GM18951 (cell line): ENCODE results near the gene GRHPR.

Source experiments
- POLR2A ChIP-seq: IDR thresholded peaks from 4 replicates; pipeline ENCODE4 v1.6.1; 2011; ENCODE audit warnings: mild to moderate bottlenecking; ENCODE audit not compliant: insufficient read length, insufficient read depth; ENCODE audit errors: extremely low read depth
- in situ Hi-C: fragments of 300-500 bp; cut with MboI; formaldehyde crosslinking; loops from one replicate; pipeline ENCODE4 v1.12.0; 2022; ENCODE audit warnings: low sequenced_read_pairs, mixed read lengths, inconsistent platforms; ENCODE audit not compliant: unreplicated experiment

GRHPR gene

DNA sequence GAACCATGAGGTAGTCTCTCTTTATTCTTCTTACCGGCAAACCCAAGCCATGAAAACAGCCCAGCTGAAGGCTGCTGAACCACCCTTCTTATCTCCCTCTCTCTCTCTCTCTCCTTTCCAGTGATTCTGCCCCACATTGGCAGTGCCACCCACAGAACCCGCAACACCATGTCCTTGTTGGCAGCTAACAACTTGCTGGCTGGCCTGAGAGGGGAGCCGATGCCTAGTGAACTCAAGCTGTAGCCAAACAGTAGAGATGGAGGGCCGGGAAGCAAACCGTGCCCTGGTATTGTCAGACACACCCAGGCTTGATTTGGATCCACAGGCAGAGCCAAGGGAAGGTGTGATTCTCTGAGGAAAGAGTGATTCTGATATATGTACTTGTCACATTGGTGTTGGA is 14.0 kb downstream of the GRHPR start:
- no peak for TF ChIP-seq POLR2A
- in situ Hi-C loops, result no loop called here

DNA sequence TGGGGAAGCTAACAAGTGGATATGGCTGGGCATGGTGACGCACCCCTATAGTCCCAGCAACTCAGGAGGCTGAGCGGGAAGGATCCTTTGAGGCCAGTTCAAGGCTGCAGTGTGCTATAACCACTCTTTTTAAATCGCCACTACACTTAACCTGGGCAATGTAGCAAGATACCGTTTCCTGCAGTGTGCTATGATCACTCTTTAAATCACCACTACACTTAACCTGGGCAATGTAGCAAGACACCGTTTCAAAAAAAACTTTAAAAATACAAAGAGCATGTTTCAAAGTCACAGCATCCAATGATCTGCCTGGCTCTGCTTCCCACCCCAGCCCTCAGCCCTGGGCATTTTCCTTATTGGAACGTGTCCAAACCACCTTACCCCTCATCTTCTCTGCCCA is 14.5 kb downstream of the GRHPR start:
- TF ChIP-seq POLR2A, result no peak
- in situ Hi-C loops, result no loop called here

DNA sequence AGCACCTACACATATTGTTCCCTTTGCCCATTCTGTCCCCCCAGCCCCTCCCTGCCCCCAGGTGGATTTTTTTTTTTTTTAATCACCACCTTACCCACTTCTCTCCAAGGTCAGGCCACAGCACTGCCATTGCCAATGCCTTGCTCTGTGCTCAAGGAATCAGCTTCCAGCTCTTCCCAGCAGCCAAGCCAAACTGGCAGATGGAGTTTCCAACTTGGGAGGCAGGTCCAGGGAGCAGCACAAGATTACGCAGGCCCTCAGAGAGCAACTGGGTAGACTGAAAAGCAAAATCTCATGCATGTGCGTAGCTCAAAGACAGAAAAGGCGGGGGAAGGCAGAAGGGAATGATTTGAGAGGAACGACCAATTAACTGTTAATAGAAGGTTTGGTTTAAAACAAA is 15.1 kb downstream of the GRHPR start:
- in situ Hi-C loops, result no loop called here
- TF ChIP-seq POLR2A, result no peak

DNA sequence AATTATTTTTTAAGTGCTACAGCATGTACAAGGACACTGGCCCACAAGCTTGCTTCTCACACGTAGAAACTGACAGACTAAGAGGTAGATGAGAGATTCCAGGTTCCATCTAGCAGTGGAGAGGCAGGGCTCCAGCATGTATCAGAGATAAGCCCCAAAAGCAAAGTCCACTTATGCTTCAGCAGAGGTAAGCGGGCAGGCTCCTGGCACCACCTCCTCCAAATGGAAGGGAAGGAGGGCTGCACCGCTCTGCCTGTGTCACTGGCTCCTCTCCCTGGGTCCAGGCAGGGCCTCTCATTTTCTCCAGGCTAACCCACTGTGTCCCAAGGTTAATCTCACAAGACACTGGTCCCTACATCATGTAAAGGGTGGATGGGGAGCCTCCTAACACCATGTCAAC is 15.9 kb downstream of the GRHPR start:
- TF ChIP-seq POLR2A, result no peak
- in situ Hi-C loops, result no loop called here

DNA sequence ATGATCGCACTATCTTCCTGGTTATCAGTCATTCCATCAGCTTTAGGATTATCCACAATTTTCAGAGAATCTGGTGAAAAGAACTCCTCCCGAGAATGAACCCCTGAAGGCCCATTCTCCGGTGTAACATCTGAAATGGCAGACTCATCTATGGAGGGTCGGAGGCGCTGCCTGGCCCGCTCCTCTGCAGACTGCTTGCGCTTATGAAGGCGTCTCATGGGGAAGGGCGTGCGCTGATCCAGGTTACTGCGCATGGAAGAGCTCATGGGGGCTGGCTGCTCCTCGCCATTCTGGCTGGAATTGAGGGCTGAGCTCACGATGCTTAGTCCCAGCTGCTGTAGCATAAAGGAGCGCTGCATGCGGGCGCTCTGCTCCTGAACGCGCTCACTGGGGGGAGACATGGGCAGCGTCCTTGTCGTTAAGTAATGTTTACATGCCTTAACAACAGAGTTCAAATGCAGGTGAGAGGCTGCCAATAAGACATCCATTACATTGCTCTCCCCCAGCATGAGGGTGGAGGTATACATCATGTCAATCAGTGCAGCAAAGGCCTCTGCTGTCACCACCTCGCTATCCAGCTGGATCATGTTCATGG is 19.4 kb downstream of the GRHPR start:
- in situ Hi-C loops, result no loop called here
- no peak for TF ChIP-seq POLR2A

DNA sequence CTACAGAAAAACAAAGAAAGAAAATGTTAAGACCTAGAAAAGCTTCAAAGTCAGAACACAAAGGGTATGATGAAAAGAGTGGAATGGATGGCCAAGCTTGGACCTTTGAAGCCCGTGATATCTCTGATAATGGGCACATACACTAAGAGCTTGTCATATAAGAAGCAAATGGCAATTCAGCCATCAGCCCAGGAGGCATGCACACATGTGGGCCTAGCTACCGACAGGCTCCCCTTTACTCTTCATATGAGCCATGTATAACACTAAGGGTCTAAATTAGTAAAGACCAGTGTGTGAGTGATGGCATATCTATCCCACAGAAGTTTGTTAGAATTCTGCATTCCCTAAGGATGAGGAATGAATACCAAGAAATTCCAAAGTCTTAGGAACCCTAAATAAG is 20.1 kb downstream of the GRHPR start:
- no peak for TF ChIP-seq POLR2A
- in situ Hi-C loops, result no loop called here

DNA sequence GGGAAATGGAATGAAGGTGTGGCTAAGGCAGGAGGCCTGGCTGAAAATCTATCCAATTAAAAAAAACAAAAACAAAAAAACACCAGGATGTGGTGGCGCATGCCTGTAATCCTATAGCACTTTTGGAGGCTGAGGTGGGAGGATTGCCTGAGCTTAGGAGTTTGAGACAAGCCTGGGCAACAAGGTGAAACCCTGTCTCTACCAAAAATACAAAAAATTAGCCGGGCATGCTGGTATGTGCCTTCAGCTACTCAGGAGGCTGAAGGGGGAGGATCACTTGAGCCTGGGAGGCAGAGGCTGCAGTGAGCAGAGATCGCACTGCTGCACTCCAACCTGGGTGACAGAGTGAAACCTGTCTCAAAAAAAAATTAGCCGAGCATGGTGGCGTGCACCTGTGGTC is 21.1 kb downstream of the GRHPR start:
- in situ Hi-C loops, result no loop called here

DNA sequence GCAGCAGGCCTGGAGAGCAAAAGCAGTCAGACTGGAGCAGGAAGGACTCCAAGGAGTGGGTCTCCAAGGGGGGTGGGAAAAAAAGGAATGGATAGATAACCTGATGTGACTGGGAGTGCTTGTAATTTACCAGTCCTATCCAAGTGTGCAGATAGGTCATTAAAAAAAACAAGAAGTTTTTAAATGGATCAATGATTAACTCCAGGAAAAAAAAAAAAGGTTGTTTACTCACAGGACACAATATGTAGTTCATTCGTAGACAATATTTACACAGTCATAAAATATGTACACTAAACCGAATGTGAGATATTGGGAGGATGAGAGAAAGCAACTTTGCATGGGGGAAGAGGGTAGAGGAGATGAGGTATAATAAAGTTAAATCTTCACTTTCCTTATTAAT is 22.4 kb downstream of the GRHPR start:
- in situ Hi-C loops, result no loop called here
- TF ChIP-seq POLR2A, result no peak

More for the DNA sequence above, 21.1 kb downstream of the GRHPR start:
- no peak for TF ChIP-seq POLR2A

DNA sequence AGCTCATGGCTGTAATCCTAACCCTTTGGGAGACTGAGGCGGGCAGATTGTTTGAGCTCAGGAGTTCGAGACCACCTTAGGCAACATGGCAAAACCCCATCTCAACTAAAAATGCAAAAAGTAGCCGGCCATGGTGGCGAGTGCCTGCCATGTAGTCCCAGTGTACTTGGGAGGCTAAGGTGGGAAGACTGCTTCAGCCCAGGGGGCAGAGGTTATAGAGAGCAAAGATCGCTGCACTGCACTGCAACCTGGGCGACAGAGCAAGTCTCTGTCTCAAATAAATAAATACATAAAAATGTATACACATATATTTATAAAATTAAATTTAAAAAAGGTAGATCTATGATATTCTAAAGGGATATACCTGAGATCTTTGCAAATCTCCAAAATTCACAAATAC is 23.3 kb downstream of the GRHPR start:
- in situ Hi-C loops, result no loop called here
- no peak for TF ChIP-seq POLR2A

DNA sequence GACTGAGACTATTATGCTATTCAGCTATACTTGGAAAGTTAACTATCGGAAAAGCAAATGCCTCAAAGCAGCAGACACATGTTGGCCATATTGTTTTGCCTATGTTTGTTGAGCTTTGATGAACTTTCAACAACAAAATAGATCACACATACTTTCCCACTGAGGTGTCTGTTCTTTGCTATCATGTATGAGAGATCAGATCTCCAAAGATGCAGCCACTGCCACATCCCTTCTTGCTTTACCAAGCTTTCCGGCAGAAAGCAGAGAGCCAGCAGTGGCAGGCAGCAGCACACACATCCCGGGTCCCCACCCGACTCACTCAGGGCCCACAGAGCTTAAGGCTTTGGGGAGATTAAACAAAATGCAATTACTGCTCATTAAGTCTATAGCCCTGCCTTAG is 23.9 kb downstream of the GRHPR start:
- no peak for TF ChIP-seq POLR2A
- in situ Hi-C loops, result no loop called here

DNA sequence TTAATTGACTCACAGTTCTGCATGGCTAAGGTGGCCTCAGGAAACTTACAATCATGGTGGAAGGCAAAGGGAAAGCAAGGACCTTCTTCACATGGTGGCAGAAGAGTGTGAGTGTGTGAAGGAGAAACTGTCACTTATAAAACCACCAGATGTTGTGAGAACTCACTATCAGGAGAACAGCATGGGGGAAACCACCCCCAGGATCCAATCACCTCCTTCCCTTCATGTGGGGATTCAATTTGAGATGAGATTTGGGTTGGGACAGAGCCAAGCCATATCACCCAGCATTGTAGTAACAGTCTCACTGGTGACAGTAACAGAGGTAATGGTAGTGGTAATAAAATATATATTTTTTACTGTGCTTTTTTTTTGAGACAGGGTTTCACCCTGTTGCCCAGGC is 24.6 kb downstream of the GRHPR start:
- no peak for TF ChIP-seq POLR2A
- in situ Hi-C loops, result no loop called here

DNA sequence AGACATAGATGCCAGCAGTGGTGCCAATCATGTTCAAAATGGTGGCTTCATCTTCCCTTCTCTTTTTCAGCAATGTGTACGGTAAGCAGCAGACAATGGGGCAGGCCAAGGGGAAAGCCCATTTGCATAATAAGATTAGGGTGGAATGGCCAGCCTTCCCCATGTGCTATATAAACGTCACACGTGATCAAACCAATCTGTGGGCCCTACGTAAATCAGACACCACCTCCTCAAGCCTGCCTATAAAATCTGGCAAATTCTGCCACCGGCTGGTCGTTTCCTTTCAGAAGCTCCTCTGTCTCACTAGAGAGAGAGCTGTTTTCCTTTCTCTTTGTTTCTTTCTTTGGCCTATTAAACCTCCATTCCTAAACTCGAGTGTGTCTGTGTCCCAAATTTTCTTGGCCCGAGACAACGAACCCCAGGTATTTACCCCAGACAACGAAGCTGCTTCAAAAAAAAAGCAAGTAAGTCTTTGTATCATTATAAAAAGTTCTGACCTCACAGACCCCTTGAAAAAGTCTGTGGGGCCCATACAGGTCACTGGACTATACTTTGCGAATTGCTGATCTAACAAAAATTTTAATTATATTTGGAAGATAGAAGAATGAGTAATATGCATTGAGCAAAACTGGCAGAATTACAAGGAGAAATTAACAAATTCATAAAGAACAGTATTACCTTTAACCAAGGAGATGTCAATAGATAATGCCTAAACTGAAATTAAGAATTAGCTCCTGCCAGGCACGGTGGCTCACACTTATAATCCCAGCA is 27.6 kb downstream of the GRHPR start:
- in situ Hi-C loops, result no loop called here
- no peak for TF ChIP-seq POLR2A

DNA sequence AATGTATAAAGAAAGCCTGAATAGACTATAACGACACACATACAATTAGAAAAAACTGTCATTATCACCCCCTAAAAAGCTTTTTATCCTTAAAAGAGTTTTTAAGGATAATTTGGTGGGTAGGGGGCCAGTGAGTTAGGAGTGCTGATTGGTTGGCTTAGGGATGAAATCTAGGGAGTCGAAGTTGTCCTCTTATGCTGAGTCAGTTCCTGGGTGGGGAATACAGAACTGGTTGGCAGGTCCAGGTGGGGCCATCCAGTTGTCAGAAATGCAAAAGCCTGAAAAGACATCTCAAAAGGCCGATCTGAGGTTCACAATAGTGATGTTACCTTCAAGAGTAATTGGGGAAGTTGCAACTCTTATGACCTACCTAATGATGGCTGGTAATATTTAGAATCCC is 29.1 kb downstream of the GRHPR start:
- in situ Hi-C loops, result no loop called here
- no peak for TF ChIP-seq POLR2A

DNA sequence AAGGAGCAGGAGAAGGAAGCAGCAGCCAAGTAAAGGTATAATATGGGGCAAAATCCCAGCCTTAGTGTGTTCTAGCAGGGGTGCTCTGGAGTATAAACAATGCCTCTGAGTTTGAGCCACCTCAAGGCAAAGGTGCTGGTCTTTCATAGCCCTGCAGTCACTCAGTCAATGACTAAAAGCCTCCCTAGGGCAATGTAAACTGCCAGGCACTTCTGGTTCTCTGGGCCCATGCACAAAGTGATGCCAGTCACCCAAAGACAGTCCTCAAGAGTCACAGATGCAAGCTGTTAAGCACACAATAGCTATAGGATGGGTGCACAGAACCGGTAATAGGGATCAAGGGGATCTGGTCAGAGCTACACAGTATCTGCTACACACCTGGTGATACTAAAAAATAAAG is 30.1 kb downstream of the GRHPR start:
- TF ChIP-seq POLR2A, result no peak
- in situ Hi-C loops, result no loop called here
